A549 (cell line): ENCODE results near the gene PTPRG. TPM values are rescaled to one million over a fixed set of nuclear protein-coding genes. Genes with fewer than 3 reads are reported as not detected.

Source experiments
- ATAC-seq, 2 experiments: fragments of 200-7000 bp in 1 of 2; fragments of >200 bp in 1 of 2; cut with Nextera tagmentation in 1 of 2; cut with Tn5 transposase in 1 of 2; 3 replicates each; pipeline versions ENCODE4 v1.8.0 to v1.9.1; 2018 to 2020; ENCODE audit warnings: mild to moderate bottlenecking in 1 of 2, moderate library complexity in 1 of 2
- CTCF ChIA-PET: fragments of 300-600 bp; sonication (Branson Sonifier 250); formaldehyde crosslinking; extraction: SDS; loops from one replicate; lab custom pipeline; 2021; ENCODE audit warnings: antibody characterized with exemption, inconsistent platforms; lab: Yijun Ruan, JAX
- POLR2A ChIA-PET: fragments of 350-600 bp; formaldehyde crosslinking; extraction: SDS; loops from one replicate; lab custom pipeline; 2021; ENCODE audit warnings: antibody characterized with exemption, inconsistent platforms; lab: Yijun Ruan, JAX
- DNase-seq, 2 experiments: peaks; one replicate each; pipeline versions ENCODE4 v3.0.0 to v3.0.0-alpha.2; 2011 to 2016; ENCODE audit warnings: low read depth in 1 of 2, low spot score in 1 of 2
- FAIRE-seq: peaks from 2 replicates; lab custom pipeline; 2011; peaks lifted over from hg19 to GRCh38; lab: Jason Lieb, UNC
- H3K27ac ChIP-seq, 2 experiments: fragments of >200 bp; sonication (Bioruptor Twin); formaldehyde crosslinking; 3 replicates each; pipeline ENCODE4 v1.5.1; 2016 to 2017
- H3K4me1 ChIP-seq: fragments of >200 bp; sonication (Bioruptor Twin); formaldehyde crosslinking; 3 replicates; pipeline ENCODE4 v1.6.1; 2016
- H3K4me2 ChIP-seq: fragments of >200 bp; sonication (Bioruptor Twin); formaldehyde crosslinking; 3 replicates; pipeline ENCODE4 v1.6.1; 2016
- H3K4me3 ChIP-seq: fragments of >200 bp; sonication (Bioruptor Twin); formaldehyde crosslinking; 3 replicates; pipeline ENCODE4 v1.5.1; 2016
- H3K9me3 ChIP-seq: fragments of >200 bp; sonication (Bioruptor Twin); formaldehyde crosslinking; 3 replicates; pipeline ENCODE4 v1.6.1; 2016
- ATOH8 ChIP-seq: fragments of 250-450 bp; sonication (Bioruptor Pico); IDR thresholded peaks from 2 replicates; pipeline ENCODE4 v1.5.0; 2020; ENCODE audit warnings: low read depth, mild to moderate bottlenecking, moderate library complexity
- BHLHE40 ChIP-seq: IDR thresholded peaks from 2 replicates; pipeline ENCODE4 v1.6.1; 2012; ENCODE audit warnings: low read depth, low read length, inconsistent platforms
- CBX2 ChIP-seq: fragments of 200-600 bp; sonication (generic); IDR thresholded peaks from 2 replicates; pipeline ENCODE4 v1.6.1; 2016; ENCODE audit warnings: low read depth, mild to moderate bottlenecking, borderline replicate concordance
- CBX8 ChIP-seq: fragments of 200-600 bp; sonication (generic); IDR thresholded peaks from 2 replicates; pipeline ENCODE4 v1.6.1; 2016
- CEBPB ChIP-seq, 2 experiments: fragments of >200 bp in 1 of 2; sonication (Bioruptor Twin) in 1 of 2; formaldehyde crosslinking in 1 of 2; IDR thresholded peaks; 2 replicates each; pipeline ENCODE4 v1.6.1; 2012 to 2016
- EHMT2 ChIP-seq: fragments of 200-600 bp; sonication (generic); IDR thresholded peaks from 2 replicates; pipeline ENCODE4 v1.6.1; 2016; ENCODE audit warnings: antibody characterized with exemption, low read depth, mild to moderate bottlenecking, moderate library complexity
- FOSL2 ChIP-seq, 2 experiments: fragments of 450-650 bp in 1 of 2; fragments of >200 bp in 1 of 2; sonication (Bioruptor Twin) in 1 of 2; formaldehyde crosslinking; IDR thresholded peaks; 2 replicates each; pipeline versions ENCODE4 v1.5.0 to v1.6.1; 2016 to 2020; ENCODE audit warnings: mild to moderate bottlenecking in 1 of 2, moderate library complexity in 1 of 2
- FOXS1 ChIP-seq: fragments of 250-450 bp; sonication (Bioruptor Pico); IDR thresholded peaks from 2 replicates; pipeline ENCODE4 v1.5.0; 2020; ENCODE audit warnings: mild to moderate bottlenecking, moderate library complexity
- HDAC2 ChIP-seq: fragments of 200-600 bp; sonication (generic); IDR thresholded peaks from 2 replicates; pipeline ENCODE4 v1.6.1; 2016
- HOXB13 ChIP-seq: fragments of 250-450 bp; sonication (Bioruptor Pico); IDR thresholded peaks from 2 replicates; pipeline ENCODE4 v1.5.0; 2020; ENCODE audit warnings: low read depth, mild to moderate bottlenecking, moderate library complexity
- MAFK ChIP-seq: fragments of 450-650 bp; IDR thresholded peaks from 2 replicates; pipeline ENCODE4 v1.6.1; 2014; ENCODE audit not compliant: partially characterized antibody
- MYC ChIP-seq: IDR thresholded peaks from 2 replicates; pipeline ENCODE4 v1.6.1; 2012; ENCODE audit warnings: mild to moderate bottlenecking, inconsistent platforms, low read length, improper control_type of control experiment, borderline replicate concordance
- NFE2L2 ChIP-seq: fragments of 150-350 bp; conservative IDR thresholded peaks from 2 replicates; pipeline ENCODE4 v1.6.1; 2014; ENCODE audit warnings: low read length
- POLR2A ChIP-seq: IDR thresholded peaks from 2 replicates; pipeline ENCODE4 v1.6.1; 2012; ENCODE audit warnings: mild to moderate bottlenecking, low read length
- RARB ChIP-seq: fragments of 250-450 bp; sonication (Bioruptor Pico); IDR thresholded peaks from 2 replicates; pipeline ENCODE4 v1.8.0; 2021; ENCODE audit warnings: mild to moderate bottlenecking, moderate library complexity
- RCOR1 ChIP-seq: fragments of 150-350 bp; IDR thresholded peaks from 2 replicates; pipeline ENCODE4 v1.6.1; 2014; ENCODE audit warnings: antibody characterized with exemption, low read length, low read depth
- RFX5 ChIP-seq: fragments of 450-650 bp; IDR thresholded peaks from 2 replicates; pipeline ENCODE4 v1.7.1; 2014; ENCODE audit warnings: antibody characterized with exemption, mild to moderate bottlenecking, moderate library complexity
- RNF2 ChIP-seq: fragments of 200-600 bp; sonication (generic); IDR thresholded peaks from 2 replicates; pipeline ENCODE4 v1.6.1; 2016; ENCODE audit warnings: low read depth, mild to moderate bottlenecking, antibody characterized with exemption, moderate library complexity, borderline replicate concordance
- SMC3 ChIP-seq: fragments of >200 bp; sonication (Bioruptor Twin); formaldehyde crosslinking; IDR thresholded peaks from 3 replicates; pipeline ENCODE4 v1.6.1; 2018; ENCODE audit warnings: inconsistent platforms
- TP53 ChIP-seq: fragments of 250-450 bp; sonication (Bioruptor Pico); IDR thresholded peaks from 2 replicates; pipeline ENCODE4 v1.5.0; 2021; ENCODE audit warnings: mild to moderate bottlenecking, moderate library complexity
- USF2 ChIP-seq: fragments of 450-650 bp; IDR thresholded peaks from 2 replicates; pipeline ENCODE4 v1.6.1; 2014; ENCODE audit warnings: antibody characterized with exemption
- ZC3H11A ChIP-seq: fragments of 450-650 bp; IDR thresholded peaks from 2 replicates; pipeline ENCODE4 v1.6.1; 2014; ENCODE audit warnings: antibody characterized with exemption, mild to moderate bottlenecking
- ZNF302 ChIP-seq: fragments of 250-450 bp; sonication (Bioruptor Pico); IDR thresholded peaks from 2 replicates; pipeline ENCODE4 v1.9.0; 2021; ENCODE audit warnings: inconsistent platforms, mild to moderate bottlenecking, moderate library complexity
- ZSCAN20 ChIP-seq: fragments of 250-450 bp; sonication (Bioruptor Pico); IDR thresholded peaks from 2 replicates; pipeline ENCODE4 v1.8.0; 2022; ENCODE audit warnings: mild to moderate bottlenecking, moderate library complexity
- WGBS: methylation state at CpG from one replicate; pipeline ENCODE4 v1.1.6; 2017; ENCODE audit errors: missing lambda C conversion rate; 5-methylcytosine and 5-hydroxymethylcytosine counted together
- polyA plus RNA-seq, 4 experiments: library from polyadenylated mRNA; depleted of rRNA in 3 of 4; stranded (reverse); fragments of >200 nt; fragmentation: RNase III in 1 of 4; extraction: RNeasy Plus Mini Kit Qiagen cat#74134 plus additional on column Dnase treatment in 1 of 4; gene quantifications; 2 replicates in 3 of 4; 3 replicates in 1 of 4; pipeline ENCODE4 v1.2.3, GENCODE V29; 2011 to 2017
- TF ChIP-seq, protein P1 (sequence below): fragments of 150-350 bp; IDR thresholded peaks from 2 replicates; pipeline ENCODE4 v1.6.1; 2014; ENCODE audit warnings: low read depth, mild to moderate bottlenecking, low read length
- TF ChIP-seq, protein P2 (sequence below): fragments of 250-450 bp; sonication (Bioruptor Pico); IDR thresholded peaks from 2 replicates; pipeline ENCODE4 v1.5.0; 2021; ENCODE audit warnings: mild to moderate bottlenecking, moderate library complexity, borderline replicate concordance

PTPRG gene
- polyA plus RNA-seq, 2 of the 4 experiments (the other 2 are of a cell fraction), result 4.5 to 4.8 TPM

DNA sequence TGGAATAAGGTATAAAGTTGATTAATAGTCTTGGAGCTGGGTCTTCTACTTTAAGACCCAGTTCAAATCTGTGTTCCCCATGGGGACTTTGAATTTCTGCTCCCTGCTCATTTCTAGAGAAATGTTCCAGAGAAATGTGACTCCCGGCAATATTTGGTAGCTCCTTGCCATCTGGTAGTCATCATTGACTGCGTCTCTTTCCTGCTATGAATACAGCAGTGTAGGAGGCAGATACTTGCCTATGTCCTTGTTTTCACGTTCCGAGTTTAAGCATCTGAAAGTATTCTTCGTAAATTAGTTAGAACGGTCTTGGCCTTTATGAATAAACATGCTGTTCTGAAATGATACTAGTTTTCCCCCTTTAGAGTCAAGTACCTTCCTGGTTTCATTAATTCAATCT lies 352.9 kb downstream of the PTPRG start:
- ChIA-PET POLR2A (no interaction called here), CTCF (no interaction called here)
- Histone ChIP-seq H3K4me1 (no peaks in the 10 kb centered on the region), H3K4me3 (no peak overlapping the region), H3K9me3 (no peaks in the 10 kb centered on the region), H3K4me2 (no peak overlapping the region), H3K27ac (no peak overlapping the region)
- 69% methylated on average over 6 of the region's 6 CpGs for WGBS
- ATAC-seq, result no peak
- no peak for FAIRE-seq
- DNase-seq, result no peak
- TF ChIP-seq RCOR1 (no peak), RNF2 (no peak), CBX8 (no peak), MYC (no peak), HDAC2 (no peak), HOXB13 (CRISPR knock-in tag) (no peak), MAFK (no peak), CBX2 (no peak), TP53 (CRISPR knock-in tag) (no peak), CEBPB (IDR thresholded peaks at IDR 0.05) (no peak), ZC3H11A (no peak), BHLHE40 (no peak), FOXS1 (CRISPR knock-in tag) (no peak), RFX5 (no peak), POLR2A (no peak), USF2 (no peak), SMC3 (no peak), FOSL2 (IDR thresholded peaks at IDR 0.05) (no peak), FOSL2 (CRISPR knock-in tag; IDR thresholded peaks at IDR 0.05) (no peak)
- TF ChIP-seq, protein P1, sequence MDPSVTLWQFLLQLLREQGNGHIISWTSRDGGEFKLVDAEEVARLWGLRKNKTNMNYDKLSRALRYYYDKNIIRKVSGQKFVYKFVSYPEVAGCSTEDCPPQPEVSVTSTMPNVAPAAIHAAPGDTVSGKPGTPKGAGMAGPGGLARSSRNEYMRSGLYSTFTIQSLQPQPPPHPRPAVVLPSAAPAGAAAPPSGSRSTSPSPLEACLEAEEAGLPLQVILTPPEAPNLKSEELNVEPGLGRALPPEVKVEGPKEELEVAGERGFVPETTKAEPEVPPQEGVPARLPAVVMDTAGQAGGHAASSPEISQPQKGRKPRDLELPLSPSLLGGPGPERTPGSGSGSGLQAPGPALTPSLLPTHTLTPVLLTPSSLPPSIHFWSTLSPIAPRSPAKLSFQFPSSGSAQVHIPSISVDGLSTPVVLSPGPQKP, result no peak

- Histone ChIP-seq H3K27ac (no peak overlapping the region), H3K4me3 (no peak overlapping the region), H3K9me3 (no peaks in the 10 kb centered on the region), H3K4me1 (no peaks in the 10 kb centered on the region)
- POLR2A ChIA-PET, result no interaction called here
- CTCF ChIA-PET, result no interaction called here
- DNase-seq, result no peak
- no peak for ATAC-seq
- TF ChIP-seq EHMT2 (no peak), RARB (CRISPR knock-in tag) (no peak), ZNF302 (CRISPR knock-in tag) (no peak), NFE2L2 (no peak), ATOH8 (CRISPR knock-in tag) (no peak), RFX5 (no peak), ZSCAN20 (CRISPR knock-in tag) (no peak)
- TF ChIP-seq, protein P2, sequence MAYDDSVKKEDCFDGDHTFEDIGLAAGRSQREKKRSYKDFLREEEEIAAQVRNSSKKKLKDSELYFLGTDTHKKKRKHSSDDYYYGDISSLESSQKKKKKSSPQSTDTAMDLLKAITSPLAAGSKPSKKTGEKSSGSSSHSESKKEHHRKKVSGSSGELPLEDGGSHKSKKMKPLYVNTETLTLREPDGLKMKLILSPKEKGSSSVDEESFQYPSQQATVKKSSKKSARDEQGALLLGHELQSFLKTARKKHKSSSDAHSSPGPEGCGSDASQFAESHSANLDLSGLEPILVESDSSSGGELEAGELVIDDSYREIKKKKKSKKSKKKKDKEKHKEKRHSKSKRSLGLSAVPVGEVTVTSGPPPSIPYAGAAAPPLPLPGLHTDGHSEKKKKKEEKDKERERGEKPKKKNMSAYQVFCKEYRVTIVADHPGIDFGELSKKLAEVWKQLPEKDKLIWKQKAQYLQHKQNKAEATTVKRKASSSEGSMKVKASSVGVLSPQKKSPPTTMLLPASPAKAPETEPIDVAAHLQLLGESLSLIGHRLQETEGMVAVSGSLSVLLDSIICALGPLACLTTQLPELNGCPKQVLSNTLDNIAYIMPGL (CRISPR knock-in tag), result no peak
- TF ChIP-seq, all 56 proteins: peak for 0
- 63% methylated on average over 3 of the region's 3 CpGs for WGBS
- no peak overlapping the region for H3K4me2 ChIP-seq
- no peak for FAIRE-seq
Measured at GRCh38 chr3:61915296-61915695, 353.9 kb downstream of the PTPRG start.
